BJ (cell line): ENCODE measurements around the gene FAM174B. TPM values are rescaled to one million over a fixed set of nuclear protein-coding genes. Genes with fewer than 3 reads are reported as not detected.

ENCODE experiments used
- CTCF ChIA-PET: fragments of 350-600 bp; formaldehyde crosslinking; extraction: SDS; loops from one replicate; lab custom pipeline; 2021; ENCODE audit warnings: antibody characterized with exemption, inconsistent platforms; lab: Yijun Ruan, JAX
- POLR2A ChIA-PET: fragments of 300-600 bp; sonication (Branson Sonifier 250); formaldehyde crosslinking; extraction: SDS; loops from one replicate; lab custom pipeline; 2021; ENCODE audit warnings: antibody characterized with exemption; lab: Charles Lee
- DNase-seq: peaks from one replicate; pipeline ENCODE4 v3.0.0-alpha.2; 2011; ENCODE audit warnings: low read depth
- H3K27me3 ChIP-seq: 2 replicates; pipeline ENCODE4 v1.6.0; 2011; ENCODE audit warnings: low read length; ENCODE audit not compliant: control insufficient read depth, insufficient read depth
- H3K36me3 ChIP-seq: 2 replicates; pipeline ENCODE4 v1.5.1; 2011; ENCODE audit warnings: low read length; ENCODE audit not compliant: control insufficient read depth, insufficient read depth
- H3K4me3 ChIP-seq: 2 replicates; pipeline ENCODE4 v1.5.1; 2011; ENCODE audit warnings: low read depth, mild to moderate bottlenecking, control low read depth, low read length
- polyA plus RNA-seq: library from polyadenylated mRNA; depleted of rRNA; stranded (reverse); fragments of >200 nt; gene quantifications from 2 replicates; pipeline ENCODE4 v1.2.3, GENCODE V29; 2011
- TF ChIP-seq, protein P1 (sequence below): IDR thresholded peaks from 2 replicates; pipeline ENCODE4 v1.5.1; 2011; ENCODE audit warnings: low read depth, mild to moderate bottlenecking, control low read depth, inconsistent platforms, low read length, moderate library complexity; ENCODE audit not compliant: insufficient read depth

Gene FAM174B
- polyA plus RNA-seq, 1 experiment = 5.1 TPM

DNA sequence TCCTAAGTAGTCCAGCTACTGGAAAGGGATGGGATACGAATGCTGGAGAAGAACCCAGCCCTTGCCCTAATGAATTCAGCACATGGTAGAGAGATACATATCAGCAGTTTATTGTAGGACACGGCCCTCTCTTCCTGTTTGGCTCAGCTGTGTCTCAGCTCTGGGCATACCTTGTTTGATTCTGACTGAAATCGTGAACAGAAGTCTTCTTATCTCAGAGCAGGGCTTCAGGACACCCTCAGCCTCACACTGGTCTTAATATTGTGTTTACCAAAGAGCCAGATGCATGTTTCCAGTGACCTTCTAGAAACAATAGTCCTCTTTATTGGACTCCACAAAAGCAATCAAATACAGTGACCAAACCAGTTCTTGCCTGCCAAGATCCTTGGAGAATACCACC is 54.7 kb downstream of the FAM174B start:
- CTCF ChIA-PET = no interaction called here
- TF ChIP-seq, protein P1, sequence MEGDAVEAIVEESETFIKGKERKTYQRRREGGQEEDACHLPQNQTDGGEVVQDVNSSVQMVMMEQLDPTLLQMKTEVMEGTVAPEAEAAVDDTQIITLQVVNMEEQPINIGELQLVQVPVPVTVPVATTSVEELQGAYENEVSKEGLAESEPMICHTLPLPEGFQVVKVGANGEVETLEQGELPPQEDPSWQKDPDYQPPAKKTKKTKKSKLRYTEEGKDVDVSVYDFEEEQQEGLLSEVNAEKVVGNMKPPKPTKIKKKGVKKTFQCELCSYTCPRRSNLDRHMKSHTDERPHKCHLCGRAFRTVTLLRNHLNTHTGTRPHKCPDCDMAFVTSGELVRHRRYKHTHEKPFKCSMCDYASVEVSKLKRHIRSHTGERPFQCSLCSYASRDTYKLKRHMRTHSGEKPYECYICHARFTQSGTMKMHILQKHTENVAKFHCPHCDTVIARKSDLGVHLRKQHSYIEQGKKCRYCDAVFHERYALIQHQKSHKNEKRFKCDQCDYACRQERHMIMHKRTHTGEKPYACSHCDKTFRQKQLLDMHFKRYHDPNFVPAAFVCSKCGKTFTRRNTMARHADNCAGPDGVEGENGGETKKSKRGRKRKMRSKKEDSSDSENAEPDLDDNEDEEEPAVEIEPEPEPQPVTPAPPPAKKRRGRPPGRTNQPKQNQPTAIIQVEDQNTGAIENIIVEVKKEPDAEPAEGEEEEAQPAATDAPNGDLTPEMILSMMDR = no peak

DNA sequence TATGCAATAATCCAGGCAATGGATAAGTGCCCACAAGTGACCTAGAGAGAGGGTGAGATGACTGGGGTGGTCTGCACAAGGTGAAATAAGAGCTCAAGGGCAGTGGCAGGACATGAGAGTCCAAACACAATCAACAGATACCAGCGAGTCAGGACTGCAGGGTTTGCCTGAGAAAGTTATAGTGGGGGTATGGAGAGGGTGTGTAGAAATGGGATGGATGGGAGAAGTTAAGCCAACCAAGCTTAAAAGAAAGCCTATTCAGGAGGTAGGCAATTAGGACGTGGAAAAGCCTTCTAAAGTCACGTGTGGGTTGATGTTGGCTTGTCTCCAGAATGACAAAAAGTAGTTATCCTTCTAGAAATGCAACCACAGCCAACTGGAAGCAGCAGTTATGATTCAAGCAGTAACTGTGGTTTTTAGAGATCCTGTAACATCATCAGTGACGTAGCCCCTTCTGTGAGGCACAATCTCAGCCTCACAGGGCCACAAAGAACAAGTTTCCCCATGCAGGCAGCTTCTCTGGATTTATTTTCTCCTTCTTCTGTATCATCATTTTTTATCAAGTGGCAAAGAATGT is 56.1 kb downstream of the FAM174B start:
- H3K4me3 ChIP-seq = no peak overlapping the region
- no peak for DNase-seq
- ChIA-PET POLR2A (no interaction called here), CTCF (no interaction called here)
- H3K27me3 ChIP-seq = no peaks in the 10 kb centered on the region; the same call in 1 of the 2 replicates
- H3K36me3 ChIP-seq = no peaks in the 10 kb centered on the region
- TF ChIP-seq, protein P1 = no peak

More for the DNA sequence above, 54.7 kb downstream of the FAM174B start:
- POLR2A ChIA-PET = no interaction called here
- H3K27me3 ChIP-seq = no peaks in the 10 kb centered on the region; the same call in 1 of the 2 replicates
- H3K4me3 ChIP-seq = no peak overlapping the region
- DNase-seq = no peak
- no peaks in the 10 kb centered on the region for H3K36me3 ChIP-seq

- TF ChIP-seq, protein P1 = no peak
- Histone ChIP-seq H3K4me3 (no peak overlapping the region), H3K27me3 (no peaks in the 10 kb centered on the region; the same call in 1 of the 2 replicates), H3K36me3 (no peaks in the 10 kb centered on the region)
- ChIA-PET CTCF (no interaction called here), POLR2A (no interaction called here)
- DNase-seq = no peak
Observed at GRCh38 chr15:92597548-92597947, 58.0 kb downstream of the FAM174B start.

DNA sequence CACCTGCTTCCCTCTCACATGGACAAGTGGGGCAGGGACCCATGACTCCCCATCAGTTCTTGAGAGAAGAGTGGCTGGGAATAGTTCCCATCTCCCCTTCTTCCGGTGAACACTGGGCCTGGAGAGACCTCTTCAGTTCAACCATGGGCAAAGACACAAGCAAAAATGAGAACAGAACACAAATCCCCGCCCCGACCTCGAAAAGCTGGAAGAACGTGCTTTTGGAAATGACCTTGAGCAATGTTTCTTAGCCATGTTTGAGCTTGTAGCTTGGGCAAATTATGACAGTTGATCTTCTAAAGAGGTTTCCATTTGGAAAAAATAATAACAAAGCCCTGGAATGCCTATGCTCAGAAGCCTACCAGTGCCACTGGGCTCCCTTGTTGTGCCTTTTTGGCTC is 59.0 kb downstream of the FAM174B start:
- DNase-seq = no peak
- no peak overlapping the region for H3K4me3 ChIP-seq
- ChIA-PET CTCF (no interaction called here), POLR2A (no interaction called here)
- TF ChIP-seq, protein P1 = no peak
- no peaks in the 10 kb centered on the region for H3K36me3 ChIP-seq
- no peaks in the 10 kb centered on the region; the same call in 1 of the 2 replicates for H3K27me3 ChIP-seq

GRCh38 chr15:92595506-92596381 is 59.8 kb downstream of the FAM174B start:
- CTCF ChIA-PET = no interaction called here
- Histone ChIP-seq H3K36me3 (no peaks in the 10 kb centered on the region), H3K27me3 (no peaks in the 10 kb centered on the region; the same call in 1 of the 2 replicates), H3K4me3 (no peak overlapping the region)
- TF ChIP-seq, protein P1 = no peak
- POLR2A ChIA-PET = no interaction called here
- no peak for DNase-seq
